Transverse colon (tissue), 4 donors: Measurements from ENCODE around the gene DAAM1. TPM values are rescaled to one million over a fixed set of nuclear protein-coding genes. Genes with fewer than 3 reads are reported as not detected.

Source experiments
- DNase-seq: peaks from one replicate; pipeline ENCODE4 v3.0.0-alpha.2; 2019
- H3K27ac ChIP-seq, 4 donors: fragments of 200-600 bp; sonication (generic); 2 replicates each; pipeline ENCODE4 v1.5.1; 2016 to 2018; ENCODE audit warnings: inconsistent platforms in 4 of 4
- H3K27me3 ChIP-seq: fragments of 200-600 bp; sonication (generic); 2 replicates; pipeline ENCODE4 v1.5.1; 2017; ENCODE audit warnings: inconsistent platforms
- H3K36me3 ChIP-seq, 4 donors: fragments of 200-600 bp; sonication (generic); 2 replicates each; pipeline ENCODE4 v1.5.1; 2017 to 2019; ENCODE audit warnings: inconsistent platforms in 4 of 4
- H3K4me1 ChIP-seq, 4 donors: fragments of 200-600 bp; sonication (generic); 2 replicates each; pipeline ENCODE4 v1.5.1; 2017 to 2020; ENCODE audit warnings: inconsistent platforms in 4 of 4
- H3K4me3 ChIP-seq, 4 donors: fragments of 200-600 bp; sonication (generic); 1 replicate in 1 of 4; 2 replicates in 3 of 4; pipeline versions ENCODE4 v1.5.1 to v1.6.1; 2017 to 2019; ENCODE audit warnings: inconsistent platforms in 4 of 4
- H3K9me3 ChIP-seq, 2 donors: fragments of 200-600 bp; sonication (generic); 2 replicates each; pipeline ENCODE4 v1.5.1; 2017 to 2019; ENCODE audit warnings: inconsistent platforms in 2 of 2
- EP300 ChIP-seq: sonication (generic); formaldehyde crosslinking; IDR thresholded peaks from one replicate; pipeline ENCODE4 v1.6.1; 2017; ENCODE audit warnings: antibody characterized with exemption, low read depth
- POLR2A ChIP-seq: fragments of 450-650 bp; IDR thresholded peaks from one replicate; pipeline ENCODE4 v1.6.1; 2016; ENCODE audit warnings: antibody characterized with exemption, mild to moderate bottlenecking, moderate library complexity
- POLR2AphosphoS5 ChIP-seq, 3 donors: sonication (generic); formaldehyde crosslinking; IDR thresholded peaks; one replicate each; pipeline ENCODE4 v1.6.1; 2016; ENCODE audit warnings: antibody characterized with exemption in 3 of 3
- WGBS, 2 donors: methylation state at CpG; one replicate each; pipeline ENCODE4 v1.1.5; 2018; ENCODE audit warnings: low coverage in 1 of 2; 5-methylcytosine and 5-hydroxymethylcytosine counted together
- in situ Hi-C, 4 donors: fragments of 200-750 bp; cut with MboI; loops; one replicate each; pipeline versions ENCODE4 v1.15.0 to v1.15.1; 2017; ENCODE audit warnings: low sequenced_read_pairs in 3 of 4, low pct_ligation_motif_present in 1 of 4, low pct_unique_long_range_greater_than_20kb in 1 of 4
- intact Hi-C: fragments of 100-400 bp; cut with DNase I; formaldehyde crosslinking; loops from one replicate; pipeline ENCODE4 v1.15.1; 2023; ENCODE audit warnings: low total_unique reads
- total RNA-seq, 4 donors: library from RNA; depleted of rRNA; stranded (reverse); fragments of >200 nt; gene quantifications; one replicate each; pipeline ENCODE4 v1.1.0, GENCODE V29; 2016
- TF ChIP-seq, protein P1 (sequence below), 5 experiments: fragments of 200-600 bp in 3 of 5; fragments of 450-650 bp in 2 of 5; sonication (generic) in 3 of 5; IDR thresholded peaks; 1 replicate in 2 of 5; 2 replicates in 3 of 5; pipeline ENCODE4 v1.5.1; 2016 to 2017; ENCODE audit warnings: antibody characterized with exemption in 5 of 5, inconsistent platforms in 3 of 5, mild to moderate bottlenecking in 2 of 5, moderate library complexity in 1 of 5

DAAM1 gene
- total RNA-seq, 4 donors from 2014 or later: 23.9 to 44.5 (median 42.8) TPM

DNA sequence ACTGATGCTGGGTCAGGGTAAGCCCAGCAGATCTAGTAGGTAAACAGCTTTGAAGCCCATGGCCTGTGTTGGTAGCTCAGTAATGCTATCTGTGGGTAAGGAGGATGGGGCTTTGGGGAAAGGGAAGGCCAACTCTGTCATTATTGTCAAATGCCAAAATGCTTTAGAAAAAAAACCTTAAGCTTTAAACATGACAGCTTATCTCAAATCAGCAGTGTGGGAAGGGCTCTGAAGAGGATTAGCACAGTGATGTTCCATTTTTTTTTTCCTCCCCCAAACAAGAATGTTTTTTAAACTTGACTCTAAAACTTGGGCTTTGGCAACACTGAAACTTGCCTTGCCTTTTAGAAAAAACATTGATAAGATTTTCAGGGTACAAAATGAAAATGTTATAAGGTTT, 11.7 kb downstream of the DAAM1 start:
- H3K4me1 ChIP-seq: peaks cover 0 to 12% (median 1%) of the 10 kb centered on the region in 4 donors
- intact Hi-C loops: no loop called here
- TF ChIP-seq POLR2AphosphoS5 (IDR thresholded peaks at IDR 0.05): no peak
- no peak for TF ChIP-seq POLR2A
- no peak for TF ChIP-seq EP300
- TF ChIP-seq, protein P1, sequence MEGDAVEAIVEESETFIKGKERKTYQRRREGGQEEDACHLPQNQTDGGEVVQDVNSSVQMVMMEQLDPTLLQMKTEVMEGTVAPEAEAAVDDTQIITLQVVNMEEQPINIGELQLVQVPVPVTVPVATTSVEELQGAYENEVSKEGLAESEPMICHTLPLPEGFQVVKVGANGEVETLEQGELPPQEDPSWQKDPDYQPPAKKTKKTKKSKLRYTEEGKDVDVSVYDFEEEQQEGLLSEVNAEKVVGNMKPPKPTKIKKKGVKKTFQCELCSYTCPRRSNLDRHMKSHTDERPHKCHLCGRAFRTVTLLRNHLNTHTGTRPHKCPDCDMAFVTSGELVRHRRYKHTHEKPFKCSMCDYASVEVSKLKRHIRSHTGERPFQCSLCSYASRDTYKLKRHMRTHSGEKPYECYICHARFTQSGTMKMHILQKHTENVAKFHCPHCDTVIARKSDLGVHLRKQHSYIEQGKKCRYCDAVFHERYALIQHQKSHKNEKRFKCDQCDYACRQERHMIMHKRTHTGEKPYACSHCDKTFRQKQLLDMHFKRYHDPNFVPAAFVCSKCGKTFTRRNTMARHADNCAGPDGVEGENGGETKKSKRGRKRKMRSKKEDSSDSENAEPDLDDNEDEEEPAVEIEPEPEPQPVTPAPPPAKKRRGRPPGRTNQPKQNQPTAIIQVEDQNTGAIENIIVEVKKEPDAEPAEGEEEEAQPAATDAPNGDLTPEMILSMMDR (IDR thresholded peaks at IDR 0.05): no peak
- no peak overlapping the region for H3K27ac ChIP-seq
- no peaks in the 10 kb centered on the region for H3K9me3 ChIP-seq
- no peak for DNase-seq
- H3K4me3 ChIP-seq: no peak overlapping the region
- in situ Hi-C loops: no loop called here
- H3K27me3 ChIP-seq: no peaks in the 10 kb centered on the region
- no peaks in the 10 kb centered on the region for H3K36me3 ChIP-seq

DNA sequence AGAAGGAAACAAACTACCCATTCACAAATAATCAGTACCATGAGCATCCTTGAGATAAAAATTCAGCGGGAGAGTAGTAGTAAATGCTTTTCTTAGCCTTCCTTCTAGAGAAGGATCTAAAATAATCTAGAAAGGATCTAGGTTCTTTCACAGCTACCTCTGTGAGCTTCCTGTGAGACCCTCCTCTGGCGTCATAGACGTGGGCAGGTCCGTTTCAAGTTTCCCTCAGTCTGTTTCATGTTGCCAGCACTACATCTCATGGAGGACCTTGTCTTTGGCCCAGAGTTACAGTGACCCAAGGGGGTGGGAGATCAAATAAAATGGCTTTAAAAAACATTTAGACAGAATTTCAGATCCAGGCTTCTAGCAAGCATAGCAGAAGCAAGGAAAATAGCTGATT, 13.6 kb downstream of the DAAM1 start:
- Histone ChIP-seq H3K9me3 (no peaks in the 10 kb centered on the region), H3K36me3 (no peaks in the 10 kb centered on the region), H3K27ac (no peak overlapping the region), H3K4me1 (peaks cover 0 to 4% (median 0%) of the 10 kb centered on the region in 4 donors), H3K27me3 (no peaks in the 10 kb centered on the region), H3K4me3 (no peak overlapping the region)
- 79 to 87% methylated on average over 4 of the region's 4 CpGs for WGBS, 2 donors
- DNase-seq: no peak
- in situ Hi-C loops: no loop called here
- intact Hi-C loops: no loop called here
- TF ChIP-seq POLR2A (no peak), EP300 (no peak), POLR2AphosphoS5 (IDR thresholded peaks at IDR 0.05) (no peak)
- TF ChIP-seq, protein P1 (IDR thresholded peaks at IDR 0.05): no peak

DNA sequence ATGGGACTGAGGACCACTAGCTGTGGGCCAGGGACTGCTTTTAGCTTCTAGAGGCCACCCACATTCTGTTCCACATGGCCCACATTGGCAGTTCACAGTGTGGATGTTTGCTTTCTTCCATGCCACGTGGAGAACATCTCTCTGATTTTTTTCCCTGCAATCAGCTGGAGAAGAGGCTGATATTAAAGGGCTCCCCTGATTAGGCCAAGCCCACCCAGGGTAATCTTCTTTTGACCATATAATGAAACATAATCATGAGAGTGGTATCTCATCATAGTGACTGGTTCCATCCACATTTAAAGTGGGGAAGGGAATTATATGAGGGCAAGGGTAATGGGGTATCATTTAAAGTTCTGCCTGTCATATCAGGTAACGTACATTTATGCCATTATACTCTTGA, 15.8 kb downstream of the DAAM1 start:
- no peak for DNase-seq
- H3K4me3 ChIP-seq: no peak overlapping the region
- H3K4me1 ChIP-seq: no peaks in the 10 kb centered on the region
- in situ Hi-C loops: no loop called here
- intact Hi-C loops: no loop called here
- no peaks in the 10 kb centered on the region for H3K9me3 ChIP-seq
- WGBS, 2 donors: 86 to 100% methylated on average over 1 to 2 of the region's 2 CpGs
- TF ChIP-seq POLR2A: no peak
- no peak for TF ChIP-seq POLR2AphosphoS5 (IDR thresholded peaks at IDR 0.05)
- TF ChIP-seq, protein P1 (IDR thresholded peaks at IDR 0.05): no peak
- no peak for TF ChIP-seq EP300
- no peaks in the 10 kb centered on the region for H3K27me3 ChIP-seq
- H3K27ac ChIP-seq: no peak overlapping the region
- no peaks in the 10 kb centered on the region for H3K36me3 ChIP-seq

DNA sequence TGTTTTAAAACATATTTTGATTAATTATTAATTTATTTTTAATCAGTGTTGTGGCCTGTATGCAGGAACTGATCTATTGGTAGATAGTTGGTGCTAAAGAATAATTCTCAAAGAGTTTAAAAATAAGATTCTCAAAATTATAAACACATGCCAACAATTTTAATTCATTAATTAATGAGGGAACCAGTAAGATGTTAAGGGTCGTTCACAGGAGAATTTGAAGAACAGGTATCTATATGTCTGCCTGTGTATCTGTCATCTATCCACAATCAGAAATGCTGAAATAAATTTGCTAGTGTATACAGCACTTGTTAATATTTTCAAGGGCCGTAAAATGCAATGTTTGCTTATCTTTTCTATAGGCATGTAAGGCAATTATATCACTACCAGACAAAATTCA, 18.4 kb downstream of the DAAM1 start:
- TF ChIP-seq POLR2AphosphoS5 (IDR thresholded peaks at IDR 0.05) (no peak), EP300 (no peak), POLR2A (no peak)
- TF ChIP-seq, protein P1 (IDR thresholded peaks at IDR 0.05): no peak
- 70 to 76% methylated on average over 2 of the region's 2 CpGs for WGBS, 2 donors
- in situ Hi-C loops (no loop called here), intact Hi-C loops (no loop called here)
- no peak overlapping the region for H3K4me3 ChIP-seq
- no peaks in the 10 kb centered on the region for H3K9me3 ChIP-seq
- DNase-seq: no peak
- peaks cover 3 to 19% (median 5%) of the 10 kb centered on the region in 4 donors for H3K4me1 ChIP-seq
- H3K27me3 ChIP-seq: no peaks in the 10 kb centered on the region
- H3K36me3 ChIP-seq: no peaks in the 10 kb centered on the region
- H3K27ac ChIP-seq: no peak overlapping the region
